Activated CD8-positive, alpha-beta memory T cell treated with anti-CD3 and anti-CD28 coated beads for 48 hours (primary cell): ENCODE measurements around the gene EGFR.

Experiments
- DNase-seq, 3 experiments: peaks; one replicate each; pipeline ENCODE4 v3.0.0-alpha.2; 2020; ENCODE audit warnings: low read depth in 2 of 3, low spot score in 2 of 3

The EGFR gene

GRCh38 chr7:55240418-55241142, 221.8 kb downstream of the EGFR start:
- DNase-seq, result no peak

GRCh38 chr7:55241958-55242357, 223.1 kb downstream of the EGFR start:
- no peak for DNase-seq

- no peak for DNase-seq
Observed at GRCh38 chr7:55242613-55243012, 223.8 kb downstream of the EGFR start.

- no peak for DNase-seq
Observed at GRCh38 chr7:55244006-55244745, 225.4 kb downstream of the EGFR start.

GRCh38 chr7:55245271-55245723, 226.5 kb downstream of the EGFR start:
- no peak for DNase-seq

GRCh38 chr7:55246171-55246570, 227.4 kb downstream of the EGFR start:
- no peak for DNase-seq

- no peak for DNase-seq
Observed at GRCh38 chr7:55247428-55247827, 228.6 kb downstream of the EGFR start.

- DNase-seq, result no peak
Observed at GRCh38 chr7:55248526-55248925, 229.7 kb downstream of the EGFR start.

- DNase-seq, result no peak
Observed at GRCh38 chr7:55249332-55249731, 230.5 kb downstream of the EGFR start.

GRCh38 chr7:55250313-55250712, 231.5 kb downstream of the EGFR start:
- DNase-seq, result no peak

- no peak for DNase-seq
Observed at GRCh38 chr7:55251313-55251712, 232.5 kb downstream of the EGFR start.

GRCh38 chr7:55251911-55252310, 233.1 kb downstream of the EGFR start:
- no peak for DNase-seq

- no peak for DNase-seq
Observed at GRCh38 chr7:55252386-55252785, 233.6 kb downstream of the EGFR start.

- DNase-seq, result no peak
Observed at GRCh38 chr7:55253188-55253587, 234.4 kb downstream of the EGFR start.

GRCh38 chr7:55254242-55254595, 235.4 kb downstream of the EGFR start:
- DNase-seq, result no peak

- peak; percentile 51 to 74 (median 68) for DNase-seq
Observed at GRCh38 chr7:55254596-55255495, 236.0 kb downstream of the EGFR start.

- peak; percentile 48 to 60 (median 52) for DNase-seq
Observed at GRCh38 chr7:55255496-55256445, 237.0 kb downstream of the EGFR start.

- no peak for DNase-seq
Observed at GRCh38 chr7:55258631-55259030, 239.8 kb downstream of the EGFR start.

- DNase-seq, result no peak
Observed at GRCh38 chr7:55260171-55260570, 241.4 kb downstream of the EGFR start.

- no peak for DNase-seq
Observed at GRCh38 chr7:55260676-55261385, 242.0 kb downstream of the EGFR start.
